GM19035 (cell line): Measurements from ENCODE around the gene NAP1L1.
"Not testable (repeated sequence)": the region's sequence is repeated elsewhere in the genome, so short reads cannot be mapped to it uniquely, and the experiment has no call there.

Source experiments
- ATAC-seq: cut with Tn5 transposase; IDR thresholded peaks from one replicate; pipeline ENCODE4 v1.9.1; 2021; ENCODE audit not compliant: unreplicated experiment

NAP1L1 gene

GRCh38 chr12:75994069-75994740, 90.3 kb downstream of the NAP1L1 start:
- no peak for ATAC-seq

GRCh38 chr12:75991753-75992152, 92.7 kb downstream of the NAP1L1 start:
- no peak for ATAC-seq

- no peak for ATAC-seq
Observed at GRCh38 chr12:75990189-75990912, 94.1 kb downstream of the NAP1L1 start.

GRCh38 chr12:75987709-75988108, 96.8 kb downstream of the NAP1L1 start:
- not testable (repeated sequence) for ATAC-seq
